Measurements from ENCODE around the gene SLC44A2. TPM values are rescaled to one million over a fixed set of nuclear protein-coding genes. Genes with fewer than 3 reads are reported as not detected.
A peak's percentile ranks its signal among the peaks of the same experiment; 100 is the strongest.

SLC44A2 gene
- total RNA-seq, 1 experiment from 2014 or later, result 1.6 TPM

- DNase-seq (ENCODE audit: low read depth), result no peak
These were observed 9.8 kb upstream of the SLC44A2 start for GRCh38 chr19:10615429-10616023.

DNA sequence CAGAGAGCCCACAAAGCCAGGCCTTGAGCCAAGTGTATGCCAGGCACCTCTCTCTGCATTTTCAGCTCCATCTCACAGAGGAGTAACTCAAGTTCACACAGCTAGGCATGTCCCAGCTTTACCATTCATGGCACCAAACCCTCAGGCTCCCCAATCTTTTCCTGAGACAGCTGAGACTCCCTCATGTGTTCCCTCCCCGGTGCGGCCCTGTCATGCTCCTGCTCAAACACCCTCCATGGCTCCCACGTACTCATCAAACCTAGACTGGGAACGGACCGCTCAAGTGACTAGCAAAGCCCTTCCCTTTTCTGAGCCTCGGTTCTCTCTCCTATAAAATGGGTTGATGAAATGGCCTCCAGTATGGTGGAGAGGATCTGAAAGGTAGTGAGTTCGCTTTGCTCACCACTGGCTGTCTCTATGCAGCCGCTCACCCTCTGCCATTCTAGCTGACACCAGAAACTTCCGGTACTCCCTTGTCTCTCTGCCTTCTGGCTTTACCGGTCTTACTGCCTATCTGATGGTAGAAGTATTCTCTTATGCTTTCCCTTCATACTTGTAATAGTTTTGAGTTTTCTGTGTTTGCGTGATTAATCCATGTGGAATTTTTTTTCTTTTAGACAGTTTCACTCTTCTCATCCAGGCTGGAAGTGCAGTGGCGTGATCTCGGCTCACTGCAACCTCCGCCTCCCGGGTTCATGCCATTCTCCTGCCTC, 7.8 kb upstream of the SLC44A2 start:
- DNase-seq (ENCODE audit: low read depth), result peak; percentile 57

DNA sequence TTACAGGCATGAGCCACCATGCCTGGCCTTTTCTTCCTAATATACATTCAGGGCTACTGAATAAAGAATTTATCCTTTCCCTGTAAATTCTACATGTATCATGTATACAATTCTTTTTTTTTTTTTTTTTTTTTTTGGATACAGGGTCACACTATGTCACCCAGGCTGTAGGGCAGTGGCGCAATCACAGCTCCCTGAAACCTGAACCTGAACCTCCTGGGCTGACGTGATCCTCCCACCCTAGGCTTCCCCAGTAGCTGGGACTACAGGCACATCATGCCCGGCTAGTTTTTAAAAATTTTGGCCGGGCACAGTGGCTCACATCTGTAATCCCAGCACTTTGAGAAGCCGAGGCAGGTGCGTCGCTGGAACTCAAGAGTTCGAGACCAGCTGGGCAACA, 6.5 kb upstream of the SLC44A2 start:
- DNase-seq (ENCODE audit: low read depth), result no peak

GRCh38 chr19:10620786-10621185, 4.6 kb upstream of the SLC44A2 start:
- DNase-seq (ENCODE audit: low read depth), result no peak

DNA sequence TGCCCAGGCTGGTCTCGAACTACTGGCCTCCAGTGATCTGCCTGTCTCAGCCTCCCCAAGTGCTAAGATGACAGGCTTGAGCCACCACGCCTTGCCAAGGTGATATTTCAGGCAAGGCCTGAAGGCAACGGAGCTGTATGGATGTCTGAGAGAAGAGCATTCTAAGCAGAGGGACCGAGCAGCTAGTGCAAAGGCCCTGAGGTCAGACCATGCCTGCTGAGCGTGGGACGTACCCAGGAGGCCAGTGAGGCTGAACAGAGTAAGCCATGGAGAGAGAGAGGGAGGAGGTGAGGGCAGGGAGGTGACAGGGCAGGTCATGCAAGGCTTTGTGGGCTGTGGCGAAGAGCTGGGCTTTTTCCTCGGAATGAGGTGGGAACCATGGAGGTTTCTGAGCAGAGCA, 3.4 kb upstream of the SLC44A2 start:
- DNase-seq (ENCODE audit: low read depth), result no peak

DNA sequence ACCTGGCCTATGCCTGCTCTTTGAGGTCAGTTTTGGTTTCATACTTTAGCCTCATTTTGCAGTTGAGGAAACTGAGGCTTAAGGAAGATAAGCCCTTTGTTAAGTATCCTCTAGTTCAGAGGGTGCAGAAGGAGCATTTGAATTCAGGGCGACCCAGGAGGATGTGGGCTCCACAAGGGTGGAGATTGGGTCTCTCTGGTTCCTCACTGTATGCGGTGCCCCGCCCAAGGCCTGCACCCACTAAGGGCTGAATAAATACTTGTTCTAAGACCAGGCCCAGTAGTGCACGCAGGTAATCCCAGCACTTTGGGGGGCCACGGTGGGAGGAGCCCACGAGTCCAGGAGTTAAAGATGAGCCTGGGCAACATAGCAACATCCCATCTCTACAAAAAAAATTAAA, 768 bp upstream of the SLC44A2 start:
- DNase-seq (ENCODE audit: low read depth), result no peak

GRCh38 chr19:10625762-10626138, 397 bp downstream of the SLC44A2 start:
- no peak for DNase-seq (ENCODE audit: low read depth)

- DNase-seq (ENCODE audit: low read depth), result no peak
These were observed 6.5 kb downstream of the SLC44A2 start for GRCh38 chr19:10631874-10632273.

- no peak for DNase-seq (ENCODE audit: low read depth)
These were observed 9.1 kb downstream of the SLC44A2 start for GRCh38 chr19:10634430-10634829.

- DNase-seq (ENCODE audit: low read depth), result no peak
These were observed 9.6 kb downstream of the SLC44A2 start for GRCh38 chr19:10634963-10635362.

DNA sequence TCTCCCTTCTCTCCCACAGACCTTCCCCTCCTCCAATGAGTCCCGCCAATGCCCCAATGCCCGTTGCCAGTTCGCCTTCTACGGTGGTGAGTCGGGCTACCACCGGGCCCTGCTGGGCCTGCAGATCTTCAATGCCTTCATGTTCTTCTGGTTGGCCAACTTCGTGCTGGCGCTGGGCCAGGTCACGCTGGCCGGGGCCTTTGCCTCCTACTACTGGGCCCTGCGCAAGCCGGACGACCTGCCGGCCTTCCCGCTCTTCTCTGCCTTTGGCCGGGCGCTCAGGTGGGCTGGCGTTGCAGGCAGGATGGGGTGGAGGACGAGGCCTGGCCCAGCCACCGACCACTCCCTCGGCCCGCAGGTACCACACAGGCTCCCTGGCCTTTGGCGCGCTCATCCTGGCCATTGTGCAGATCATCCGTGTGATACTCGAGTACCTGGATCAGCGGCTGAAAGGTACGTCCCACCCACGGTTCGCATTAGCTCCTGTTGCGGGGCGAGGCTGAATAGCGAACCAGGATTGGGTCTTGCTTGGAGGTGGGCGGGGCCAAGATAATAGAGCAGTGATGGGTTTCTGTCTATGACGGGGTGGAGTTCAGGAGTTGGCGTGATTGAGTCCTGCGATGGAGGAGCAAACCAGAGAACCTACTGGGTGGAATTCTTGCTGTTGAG, 11.1 kb downstream of the SLC44A2 start:
- no peak for DNase-seq (ENCODE audit: low read depth)

DNA sequence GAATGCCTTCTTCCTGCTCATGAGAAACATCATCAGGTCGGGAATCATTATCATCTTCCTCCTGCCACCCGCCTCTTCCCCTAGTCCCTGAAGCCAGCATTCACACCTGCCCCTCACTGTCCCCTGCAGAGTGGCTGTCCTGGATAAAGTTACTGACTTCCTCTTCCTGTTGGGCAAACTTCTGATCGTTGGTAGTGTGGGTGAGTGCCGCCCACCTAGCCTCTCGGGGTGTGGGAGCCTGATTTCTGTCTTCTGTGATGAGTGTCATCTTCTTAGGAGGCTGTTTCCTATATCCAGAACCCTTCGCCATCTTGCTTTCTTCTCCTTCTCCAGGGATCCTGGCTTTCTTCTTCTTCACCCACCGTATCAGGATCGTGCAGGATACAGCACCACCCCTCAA, 12.5 kb downstream of the SLC44A2 start:
- DNase-seq (ENCODE audit: low read depth), result no peak

GRCh38 chr19:10639836-10640235, 14.5 kb downstream of the SLC44A2 start:
- no peak for DNase-seq (ENCODE audit: low read depth)

GRCh38 chr19:10640361-10640760, 15.0 kb downstream of the SLC44A2 start:
- DNase-seq (ENCODE audit: low read depth), result no peak

DNA sequence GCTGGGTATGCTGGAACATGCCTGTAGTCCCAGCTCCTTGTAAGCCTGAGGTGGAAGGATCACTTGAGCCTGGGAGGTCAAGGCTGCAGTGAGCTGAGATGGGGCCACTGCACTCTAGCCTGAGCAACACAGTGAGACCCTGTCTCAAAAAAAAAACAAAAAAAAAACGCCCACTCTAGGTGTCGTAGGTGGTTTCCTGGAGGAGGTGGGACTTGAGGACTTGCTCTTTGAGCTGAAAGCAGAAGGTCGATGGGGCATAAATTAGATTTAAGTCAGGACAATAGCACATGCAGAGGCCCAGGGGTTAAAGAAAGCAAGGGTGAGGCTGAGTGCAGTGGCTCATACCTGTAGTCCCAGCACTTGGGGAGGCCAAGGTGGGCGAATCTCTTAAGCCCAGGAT, 15.9 kb downstream of the SLC44A2 start:
- no peak for DNase-seq (ENCODE audit: low read depth)

- DNase-seq (ENCODE audit: low read depth), result no peak
These were observed 17.3 kb downstream of the SLC44A2 start for GRCh38 chr19:10642473-10643171.

DNA sequence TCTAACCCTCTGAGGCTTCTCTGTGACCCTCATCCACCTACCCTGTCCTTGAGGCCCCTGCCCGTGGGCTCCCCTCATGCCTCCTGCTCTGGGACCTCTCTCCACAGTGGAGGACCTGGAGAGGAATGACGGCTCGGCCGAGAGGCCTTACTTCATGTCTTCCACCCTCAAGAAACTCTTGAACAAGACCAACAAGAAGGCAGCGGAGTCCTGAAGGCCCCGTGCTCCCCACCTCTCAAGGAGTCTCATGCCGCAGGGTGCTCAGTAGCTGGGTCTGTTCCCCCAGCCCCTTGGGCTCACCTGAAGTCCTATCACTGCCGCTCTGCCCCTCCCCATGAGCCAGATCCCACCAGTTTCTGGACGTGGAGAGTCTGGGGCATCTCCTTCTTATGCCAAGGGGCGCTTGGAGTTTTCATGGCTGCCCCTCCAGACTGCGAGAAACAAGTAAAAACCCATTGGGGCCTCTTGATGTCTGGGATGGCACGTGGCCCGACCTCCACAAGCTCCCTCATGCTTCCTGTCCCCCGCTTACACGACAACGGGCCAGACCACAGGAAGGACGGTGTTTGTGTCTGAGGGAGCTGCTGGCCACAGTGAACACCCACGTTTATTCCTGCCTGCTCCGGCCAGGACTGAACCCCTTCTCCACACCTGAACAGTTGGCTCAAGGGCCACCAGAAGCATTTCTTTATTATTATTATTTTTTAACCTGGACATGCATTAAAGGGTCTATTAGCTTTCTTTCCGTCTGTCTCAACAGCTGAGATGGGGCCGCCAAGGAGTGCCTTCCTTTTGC, 18.0 kb downstream of the SLC44A2 start:
- no peak for DNase-seq (ENCODE audit: low read depth)

DNA sequence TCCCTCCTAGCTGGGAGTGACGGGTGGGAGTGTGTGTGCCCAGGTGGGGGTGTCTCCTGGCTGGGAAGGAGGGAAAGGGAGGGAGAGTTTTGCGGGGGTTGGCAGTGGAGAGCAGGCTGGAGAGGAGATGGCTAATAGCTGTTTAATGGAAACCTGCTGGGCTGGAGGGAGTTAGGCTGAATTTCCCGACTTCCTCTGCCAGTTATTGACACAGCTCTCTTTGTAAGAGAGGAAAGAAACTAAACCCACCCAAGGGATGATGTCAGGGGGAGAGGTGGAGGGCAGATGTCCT, 18.6 kb downstream of the SLC44A2 start:
- DNase-seq (ENCODE audit: low read depth), result no peak

- peak; percentile 76 for DNase-seq (ENCODE audit: low read depth)
These were observed 19.1 kb downstream of the SLC44A2 start for GRCh38 chr19:10644260-10645007.

DNA sequence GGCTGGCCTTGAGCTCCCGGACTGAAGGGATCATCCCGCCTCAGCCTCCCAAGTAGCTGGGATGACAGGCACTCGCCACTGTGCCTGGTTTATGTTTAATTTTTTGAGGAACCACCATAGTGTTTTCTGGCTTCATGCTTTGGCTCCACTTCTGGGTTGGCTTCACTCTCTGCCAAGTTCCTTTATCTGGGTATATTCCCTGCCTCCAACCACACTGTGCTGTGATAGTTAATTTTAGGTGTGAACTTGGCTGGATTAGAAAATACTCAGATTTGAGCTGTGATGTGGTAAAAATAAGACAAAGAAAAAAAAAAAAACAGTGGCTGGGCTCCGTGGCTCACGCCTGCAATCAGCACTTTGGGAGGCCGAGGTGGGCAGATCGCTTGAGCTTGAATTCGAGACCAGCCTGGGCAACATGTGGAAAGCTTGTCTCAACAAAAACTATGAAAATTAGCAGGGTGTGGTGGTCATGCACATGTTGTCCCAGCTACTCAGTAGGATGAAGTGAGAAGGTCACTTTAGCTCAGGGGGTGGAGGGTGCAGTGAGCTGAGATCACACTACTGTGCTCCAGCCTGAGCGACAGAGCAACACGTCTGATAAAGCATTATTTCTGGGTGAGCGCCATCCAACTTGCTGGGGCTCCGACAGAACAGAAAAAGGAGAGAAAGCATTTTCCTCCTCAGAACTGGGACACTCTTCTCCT, 21.3 kb downstream of the SLC44A2 start:
- no peak for DNase-seq (ENCODE audit: low read depth)

Measured in HT1080 (cell line).